Skeletal muscle satellite cell (primary cell): ENCODE results near the gene NDRG2.

Experiments used
- H3K27me3 ChIP-seq: 2 replicates; pipeline ENCODE4 v1.7.0; 2013; ENCODE audit warnings: low read length; ENCODE audit not compliant: control insufficient read depth, insufficient read depth
- H3K36me3 ChIP-seq: 2 replicates; pipeline ENCODE4 v1.7.0; 2013; ENCODE audit warnings: mild to moderate bottlenecking, control low read depth, low read length; ENCODE audit not compliant: insufficient read depth
- H3K4me1 ChIP-seq: 2 replicates; pipeline ENCODE4 v1.7.0; 2013; ENCODE audit warnings: low read length; ENCODE audit not compliant: control insufficient read depth, insufficient read depth
- H3K4me2 ChIP-seq: 2 replicates; pipeline ENCODE4 v1.7.0; 2013; ENCODE audit warnings: mild to moderate bottlenecking, low read length
- H3K4me3 ChIP-seq: 2 replicates; pipeline ENCODE4 v1.7.0; 2013; ENCODE audit warnings: low read length
- H3K9ac ChIP-seq: 2 replicates; pipeline ENCODE4 v1.7.0; 2013; ENCODE audit warnings: mild to moderate bottlenecking, low read depth, low read length, moderate library complexity
- H3K9me3 ChIP-seq: replicated peaks from 2 replicates; pipeline ENCODE4 v1.7.0; 2013; ENCODE audit warnings: mild to moderate bottlenecking, control low read depth, low read length

Gene NDRG2

GRCh38 chr14:20976291-20976690 lies 48.6 kb downstream of the NDRG2 start:
- H3K36me3 ChIP-seq, result no peaks in the 10 kb centered on the region
- H3K27me3 ChIP-seq, result no peaks in the 10 kb centered on the region
- no peak overlapping the region for H3K9ac ChIP-seq
- H3K4me3 ChIP-seq, result no peak overlapping the region
- no peak overlapping the region for H3K4me2 ChIP-seq
- H3K9me3 ChIP-seq, result no peaks in the 10 kb centered on the region
- peaks cover 20% of the 10 kb centered on the region for H3K4me1 ChIP-seq

GRCh38 chr14:20973501-20973900 lies 51.4 kb downstream of the NDRG2 start:
- Histone ChIP-seq H3K4me3 (no peak overlapping the region), H3K9ac (no peak overlapping the region), H3K27me3 (peaks cover 4% of the 10 kb centered on the region), H3K36me3 (no peaks in the 10 kb centered on the region), H3K4me1 (peaks cover 24% of the 10 kb centered on the region), H3K9me3 (no peaks in the 10 kb centered on the region), H3K4me2 (no peak overlapping the region)

GRCh38 chr14:20971705-20972021 lies 53.2 kb downstream of the NDRG2 start:
- no peaks in the 10 kb centered on the region for H3K36me3 ChIP-seq
- H3K4me3 ChIP-seq, result peak overlapping the region; percentile 73

GRCh38 chr14:20970983-20971704 lies 53.7 kb downstream of the NDRG2 start:
- peaks cover 24% of the 10 kb centered on the region for H3K27me3 ChIP-seq
- H3K36me3 ChIP-seq, result no peaks in the 10 kb centered on the region
- H3K9me3 ChIP-seq, result no peaks in the 10 kb centered on the region
- H3K4me1 ChIP-seq, result peaks cover 24% of the 10 kb centered on the region
- peak overlapping the region; percentile 92 for H3K4me2 ChIP-seq
- peak overlapping the region; percentile 73 for H3K4me3 ChIP-seq
- H3K9ac ChIP-seq, result peak overlapping the region; percentile 76

More at GRCh38 chr14:20971705-20972021, 53.2 kb downstream of the NDRG2 start:
- Histone ChIP-seq H3K4me2 (peak overlapping the region; percentile 92), H3K9me3 (no peaks in the 10 kb centered on the region), H3K9ac (peak overlapping the region; percentile 54), H3K27me3 (peaks cover 21% of the 10 kb centered on the region), H3K4me1 (peaks cover 24% of the 10 kb centered on the region)

- no peaks in the 10 kb centered on the region for H3K9me3 ChIP-seq
- H3K4me1 ChIP-seq, result peaks cover 23% of the 10 kb centered on the region
- peak overlapping the region; percentile 92 for H3K4me2 ChIP-seq
- H3K27me3 ChIP-seq, result peaks cover 27% of the 10 kb centered on the region
- H3K36me3 ChIP-seq, result no peaks in the 10 kb centered on the region
- peak overlapping the region; percentile 76 for H3K9ac ChIP-seq
- peak overlapping the region; percentile 73 for H3K4me3 ChIP-seq
Observed at GRCh38 chr14:20970647-20970982, 54.2 kb downstream of the NDRG2 start.

- Histone ChIP-seq H3K27me3 (peaks cover 34% of the 10 kb centered on the region), H3K4me1 (peaks cover 13% of the 10 kb centered on the region), H3K36me3 (no peaks in the 10 kb centered on the region), H3K4me2 (no peak overlapping the region), H3K9ac (no peak overlapping the region), H3K4me3 (no peak overlapping the region), H3K9me3 (no peaks in the 10 kb centered on the region)
Observed at GRCh38 chr14:20969336-20969735, 55.5 kb downstream of the NDRG2 start.
